Measurements from ENCODE around the gene ATP5PO.

GRCh38 chr21:33943293-33943692, 27.7 kb upstream of the ATP5PO start:
- TF ChIP-seq CTCF (IDR thresholded peaks at IDR 0.05): no peak
- TF ChIP-seq GTF2I (CRISPR knock-in tag; conservative IDR thresholded peaks at IDR 0.05): no peak
- TF ChIP-seq KAT7 (CRISPR knock-in tag; IDR thresholded peaks at IDR 0.05; ENCODE audit: borderline replicate concordance): no peak

Measured in WTC11 (cell line).